Stimulated activated CD4-positive, alpha-beta T cell treated with anti-CD3 and anti-CD28 coated beads, Interleukin-4, amount 100 ng/mL, for 4 hours (primary cell): ENCODE data around the gene GPR6.

Source experiments
- DNase-seq, 2 experiments: peaks; one replicate each; pipeline ENCODE4 v3.0.0-alpha.2; 2020

The GPR6 gene

GRCh38 chr6:110002676-110003075 is 24.6 kb downstream of the GPR6 start:
- no peak for DNase-seq

GRCh38 chr6:110013386-110013785 is 35.3 kb downstream of the GPR6 start:
- DNase-seq, result no peak

- no peak for DNase-seq
These were observed 37.1 kb downstream of the GPR6 start for GRCh38 chr6:110015206-110015605.

- DNase-seq, result no peak
These were observed 39.2 kb downstream of the GPR6 start for GRCh38 chr6:110017306-110017705.

GRCh38 chr6:110017946-110018345 is 39.8 kb downstream of the GPR6 start:
- no peak for DNase-seq

- no peak for DNase-seq
These were observed 40.4 kb downstream of the GPR6 start for GRCh38 chr6:110018486-110018885.

GRCh38 chr6:110020888-110021287 is 42.8 kb downstream of the GPR6 start:
- no peak for DNase-seq

- DNase-seq, result no peak
These were observed 51.0 kb downstream of the GPR6 start for GRCh38 chr6:110029144-110029543.
